T-helper 2 cell treated with Interferon-gamma antibody and Interleukin-4, amounts not matched to agents 100 ng/mL and 5 ng/mL, for 36 hours (primary cell): ENCODE measurements around the gene PRKCH. TPM values are rescaled to one million over a fixed set of nuclear protein-coding genes. Genes with fewer than 3 reads are reported as not detected.

Experiments
- intact Hi-C: fragments of 100-400 bp; cut with micrococcal nuclease; formaldehyde crosslinking; loops from one replicate; pipeline ENCODE4 v1.15.1; 2023
- total RNA-seq: library from RNA; stranded (reverse); gene quantifications from 2 replicates; pipeline ENCODE4 v1.2.3, GENCODE V29; 2022

PRKCH gene
- total RNA-seq, 1 donor from 2014 or later = 169 TPM

DNA sequence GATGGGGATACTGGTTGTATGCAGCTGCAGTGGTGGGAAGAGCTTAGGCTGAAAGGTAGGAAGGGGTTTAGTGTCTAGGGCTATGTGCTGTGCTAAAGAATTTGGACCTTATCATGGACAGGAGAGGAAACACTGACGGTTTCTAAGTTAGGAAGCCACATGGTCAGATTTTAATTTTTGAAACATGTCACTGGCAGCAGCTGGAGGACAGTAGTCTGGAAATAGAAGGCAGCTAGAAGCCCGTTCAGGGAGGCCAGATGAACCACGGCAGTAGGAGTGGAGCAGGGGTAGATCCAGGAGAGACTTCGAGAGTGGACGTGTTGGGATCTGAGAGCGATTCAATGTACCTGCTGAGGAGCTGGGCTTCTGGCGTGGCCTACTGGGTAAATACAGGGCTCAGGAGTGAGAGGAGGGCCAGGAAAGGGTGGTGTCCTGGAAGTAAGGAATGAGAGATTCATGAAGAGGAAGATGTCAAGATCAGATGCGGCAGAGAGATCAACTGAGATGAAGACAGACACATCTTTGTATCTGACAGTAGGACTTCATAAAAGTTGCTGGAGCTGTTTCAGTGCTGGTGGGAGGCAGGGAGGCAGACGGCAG lies 64.9 kb downstream of the PRKCH start:
- intact Hi-C loops = no loop called here

DNA sequence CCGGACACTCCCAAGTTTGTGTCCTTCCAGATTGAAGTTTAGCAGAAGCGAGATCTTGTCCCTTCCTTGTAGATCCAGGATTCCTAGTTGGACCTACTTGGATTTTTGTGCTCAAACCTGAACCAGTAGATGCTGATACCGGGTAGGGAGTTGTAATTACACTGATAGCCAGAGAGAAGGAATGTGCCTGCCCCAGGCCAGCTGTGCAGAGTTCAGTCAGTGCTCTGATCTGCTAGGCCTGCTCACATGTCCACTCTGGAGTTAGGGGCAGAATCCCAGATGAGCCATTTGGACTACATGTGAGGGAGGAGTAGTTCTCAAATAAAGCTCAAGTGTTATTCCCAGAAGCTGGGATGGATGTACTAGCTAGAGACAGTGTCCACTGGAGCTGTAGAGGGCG lies 65.7 kb downstream of the PRKCH start:
- intact Hi-C loops = no loop called here

DNA sequence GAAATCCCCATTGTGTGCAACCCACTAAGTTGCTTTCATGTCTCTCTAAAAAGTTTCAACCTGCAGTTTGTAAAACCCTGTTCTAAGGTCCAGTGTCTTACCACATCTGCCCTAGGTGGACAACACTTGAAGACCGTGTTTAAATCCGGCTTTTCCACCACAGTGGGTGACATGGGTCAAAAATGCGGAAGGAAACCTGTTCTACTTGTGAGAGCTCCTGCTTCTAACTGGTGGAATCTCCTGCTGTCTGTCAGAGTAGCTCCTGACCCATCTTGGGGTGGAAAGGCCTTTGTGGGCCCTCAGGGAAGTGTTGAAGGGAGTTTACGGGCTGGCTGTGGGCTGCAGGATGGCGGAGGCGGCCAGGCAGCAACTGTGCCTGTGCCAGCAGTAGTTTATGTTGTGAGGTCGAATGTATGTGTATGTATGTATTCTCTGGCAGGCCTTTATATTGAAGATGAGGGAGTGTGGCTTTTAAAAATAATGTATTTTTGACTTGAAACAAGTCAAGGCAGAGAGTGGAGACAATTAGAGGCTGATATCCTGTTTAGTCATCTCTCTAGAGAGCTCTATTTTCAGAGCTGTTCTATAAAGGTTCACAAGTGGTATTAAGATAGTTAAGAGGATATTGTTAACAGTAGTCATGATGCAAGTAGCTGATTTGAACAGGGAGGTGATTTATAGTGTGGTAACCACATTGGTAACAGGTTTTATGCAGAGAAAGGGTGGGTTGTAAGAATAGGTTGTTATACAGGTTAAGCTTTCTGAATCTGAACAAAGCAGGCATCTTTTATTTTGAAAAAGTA lies 67.0 kb downstream of the PRKCH start:
- intact Hi-C loops = loop anchor here (1.0 kb wide), 1 partner anchor 46 kb away; no protein-coding TSS in a partner anchor

DNA sequence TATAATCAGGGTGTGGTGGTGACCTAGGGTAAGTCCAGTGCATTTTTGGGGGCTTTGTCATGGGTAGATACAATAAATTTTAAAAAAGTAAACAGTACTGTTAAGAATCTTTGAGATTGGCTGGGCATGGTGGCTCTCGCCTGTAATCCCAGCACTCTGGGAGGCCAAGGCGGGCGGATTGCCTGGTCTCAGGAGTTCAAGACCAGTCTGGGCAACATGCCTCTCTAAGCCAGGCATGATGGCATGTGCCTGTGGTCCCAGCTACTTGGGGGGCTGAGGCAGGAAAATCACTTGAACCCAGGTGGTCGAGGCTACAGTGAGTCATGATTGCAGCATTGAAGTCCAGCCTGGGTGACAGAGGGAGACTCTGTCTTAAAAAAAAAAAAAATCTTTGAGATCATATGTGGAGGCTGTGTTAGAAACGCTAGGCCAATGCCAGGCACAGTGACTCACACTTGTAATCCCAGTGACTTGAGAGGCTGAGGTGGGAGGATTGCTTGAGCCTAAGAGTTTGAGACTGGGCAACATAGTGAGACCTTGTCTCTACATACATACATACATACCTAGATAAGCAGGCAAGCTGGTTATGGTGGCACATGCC lies 67.7 kb downstream of the PRKCH start:
- intact Hi-C loops = loop anchor here (1.0 kb wide), 1 partner anchor 47 kb away; no protein-coding TSS in a partner anchor

DNA sequence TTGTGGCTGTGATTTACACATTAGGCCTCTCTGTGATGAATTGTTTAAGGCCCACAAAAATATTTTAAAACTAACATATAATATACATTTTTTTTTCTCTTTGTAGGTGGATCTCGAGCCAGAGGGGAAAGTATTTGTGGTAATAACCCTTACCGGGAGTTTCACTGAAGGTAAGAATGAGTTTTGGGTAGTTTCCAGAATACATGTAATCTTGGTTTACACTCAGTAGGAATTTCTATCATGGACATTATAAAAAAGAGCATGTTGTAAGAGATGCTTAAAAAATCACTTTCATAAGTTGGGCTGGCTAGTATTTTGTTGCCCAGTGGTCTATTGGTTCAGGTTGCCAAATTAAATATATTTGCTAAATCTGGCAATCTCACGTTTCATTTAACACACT lies 69.7 kb downstream of the PRKCH start:
- intact Hi-C loops = no loop called here

DNA sequence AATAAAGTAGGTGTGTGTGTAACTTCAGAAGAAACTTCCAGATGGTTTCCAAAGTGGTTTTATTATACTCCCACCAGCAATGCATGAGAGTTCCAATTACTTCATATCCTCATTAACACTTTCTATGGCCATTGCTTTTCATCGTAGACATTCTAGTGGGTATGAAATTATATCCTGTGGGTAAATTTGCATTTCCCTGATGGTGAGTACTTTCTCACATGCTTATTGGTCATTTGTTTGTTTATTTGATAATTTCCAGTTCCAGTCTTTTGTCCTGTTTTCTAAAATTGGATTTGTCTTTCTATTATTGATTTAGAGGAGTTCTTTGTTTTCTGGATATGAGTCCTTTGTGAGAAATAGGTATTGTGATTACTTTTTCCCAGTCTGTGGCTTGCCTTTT lies 70.9 kb downstream of the PRKCH start:
- intact Hi-C loops = no loop called here

DNA sequence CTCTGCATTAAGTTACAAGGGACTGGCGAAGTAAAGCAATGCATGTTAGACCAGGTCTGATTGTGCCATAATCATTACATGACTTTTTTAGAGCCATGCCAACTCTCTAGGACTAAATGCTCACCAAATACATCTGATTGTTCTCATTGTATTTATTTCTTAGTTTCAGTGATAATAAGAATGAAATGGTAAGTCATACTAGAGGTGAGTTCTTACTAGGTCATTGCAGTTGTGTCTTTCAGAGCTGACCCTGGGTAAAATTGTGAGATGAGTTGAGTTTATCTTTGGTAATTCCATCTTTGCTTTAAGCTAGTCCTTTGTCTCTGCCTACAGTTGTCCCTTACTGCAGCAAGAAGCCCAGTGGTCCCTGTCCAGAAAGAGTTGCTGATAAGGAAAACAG lies 73.2 kb downstream of the PRKCH start:
- intact Hi-C loops = no loop called here

DNA sequence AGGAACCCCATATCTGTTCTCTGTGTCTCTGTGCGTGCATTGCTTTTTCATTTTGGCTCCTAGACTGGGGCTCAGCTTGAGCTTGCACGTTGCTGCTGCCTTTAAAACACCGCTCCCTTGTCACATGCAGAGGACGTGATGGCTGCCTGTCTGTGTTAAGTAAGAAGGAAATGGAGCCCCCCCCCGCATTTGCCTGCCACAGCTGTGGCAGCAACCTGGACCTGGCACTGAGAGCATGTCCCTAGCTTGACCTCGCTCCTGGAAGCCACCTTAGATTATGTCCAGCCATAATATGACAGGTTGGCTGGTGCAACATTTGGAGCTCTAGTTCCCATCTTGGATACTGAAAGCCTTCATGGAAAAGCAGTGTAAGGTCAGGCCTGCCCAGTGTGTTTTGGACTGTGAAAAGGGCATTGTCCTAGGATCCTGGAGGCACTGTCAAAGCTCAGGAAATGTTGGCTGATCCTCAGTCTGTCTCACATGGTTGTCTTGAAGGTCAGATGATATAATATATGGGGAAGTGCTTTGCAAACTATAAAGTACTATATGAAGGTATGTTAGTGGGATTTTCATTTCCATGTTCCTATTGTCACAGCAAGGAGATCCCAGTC lies 73.8 kb downstream of the PRKCH start:
- intact Hi-C loops = no loop called here

DNA sequence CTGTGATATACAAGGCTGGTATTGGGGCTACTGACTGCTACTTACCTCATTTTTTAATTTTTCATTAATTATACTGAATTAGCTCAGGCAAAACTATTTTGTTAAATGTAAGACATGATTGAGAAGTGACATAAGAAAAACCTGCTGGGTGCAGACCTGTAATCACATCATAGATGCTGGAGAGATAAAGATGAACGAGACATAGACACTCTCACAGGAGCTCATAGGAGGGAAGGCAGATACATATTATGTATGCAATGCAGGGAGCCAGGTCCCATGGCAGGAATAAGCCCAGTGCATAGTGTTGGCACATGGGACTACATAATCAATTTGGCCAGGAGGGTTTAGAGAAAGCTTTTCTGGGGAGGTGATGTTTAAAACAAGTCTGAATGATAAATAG lies 74.9 kb downstream of the PRKCH start:
- intact Hi-C loops = no loop called here

DNA sequence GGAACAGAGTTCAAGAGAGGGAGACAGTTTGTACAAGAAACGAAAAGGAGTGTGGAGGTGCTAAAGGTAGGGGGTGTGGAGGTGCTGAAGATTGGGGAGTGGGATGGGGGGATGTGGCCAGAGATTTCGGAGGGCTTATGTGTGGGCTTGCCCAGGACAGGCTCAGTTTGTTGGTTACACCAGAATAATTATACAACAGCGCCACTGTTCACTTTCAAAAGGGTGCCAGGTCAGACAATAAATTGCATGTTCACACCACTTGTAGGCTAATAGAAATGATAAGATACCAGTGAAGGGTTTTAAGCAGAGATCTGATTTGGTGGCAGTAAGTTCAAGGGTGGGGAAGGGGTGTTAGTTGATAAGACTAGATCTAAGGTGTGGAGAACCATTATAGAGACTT lies 75.3 kb downstream of the PRKCH start:
- intact Hi-C loops = no loop called here

DNA sequence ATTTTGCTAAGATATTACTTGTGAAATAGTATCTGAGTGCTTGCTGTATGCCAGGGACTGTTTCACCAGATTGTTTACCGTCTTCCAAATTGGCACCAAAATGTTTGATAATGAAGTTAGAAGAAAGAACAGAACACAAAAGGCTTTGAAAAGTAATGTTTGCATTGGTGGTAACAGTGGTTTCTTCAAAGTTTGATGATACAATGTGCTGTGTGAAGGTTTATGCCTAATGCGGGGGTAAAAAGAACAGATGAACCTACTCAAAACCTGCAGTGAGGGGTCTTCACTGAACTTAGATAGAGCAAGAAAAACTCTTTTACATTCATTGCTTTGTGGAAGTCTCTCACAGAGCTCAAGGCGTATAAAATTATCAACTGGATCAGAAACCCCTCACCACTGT lies 76.2 kb downstream of the PRKCH start:
- intact Hi-C loops = no loop called here

DNA sequence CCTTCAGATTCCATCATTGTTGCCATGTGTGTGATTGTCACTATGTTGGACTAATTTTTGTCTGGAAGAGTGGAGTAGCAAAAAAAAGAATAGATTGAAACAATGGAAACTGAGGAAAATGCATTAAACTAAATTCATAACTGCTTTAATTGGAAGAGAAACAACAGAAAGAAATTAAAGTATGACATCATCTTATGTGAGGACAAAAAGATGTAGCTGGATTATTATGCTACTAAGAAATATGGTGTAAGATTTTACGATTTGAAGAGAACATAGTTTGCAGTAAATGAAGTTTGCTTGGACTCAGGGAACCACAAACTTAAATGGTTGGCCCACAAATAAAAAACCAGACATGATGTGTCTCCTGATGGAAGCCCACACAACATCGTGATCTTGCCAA lies 76.8 kb downstream of the PRKCH start:
- intact Hi-C loops = no loop called here

DNA sequence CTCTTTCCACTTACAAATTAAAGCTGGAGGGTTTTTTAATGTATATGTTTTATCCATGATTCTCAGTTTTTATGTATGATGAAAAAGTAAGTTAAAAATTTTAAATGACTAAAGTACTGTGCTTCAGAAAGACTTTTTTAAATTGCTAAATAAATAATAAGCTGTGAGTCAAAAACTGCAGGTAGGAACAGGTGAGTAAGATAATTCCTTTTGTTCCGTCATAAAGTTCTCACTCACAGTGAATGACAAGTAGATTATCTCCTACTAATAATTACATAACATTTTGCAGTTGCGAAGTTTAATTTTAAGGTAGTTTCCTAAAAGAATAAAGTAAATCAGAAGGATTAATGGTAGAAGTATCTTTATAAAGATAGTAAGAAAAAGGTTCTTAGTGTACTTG lies 78.0 kb downstream of the PRKCH start:
- intact Hi-C loops = no loop called here

DNA sequence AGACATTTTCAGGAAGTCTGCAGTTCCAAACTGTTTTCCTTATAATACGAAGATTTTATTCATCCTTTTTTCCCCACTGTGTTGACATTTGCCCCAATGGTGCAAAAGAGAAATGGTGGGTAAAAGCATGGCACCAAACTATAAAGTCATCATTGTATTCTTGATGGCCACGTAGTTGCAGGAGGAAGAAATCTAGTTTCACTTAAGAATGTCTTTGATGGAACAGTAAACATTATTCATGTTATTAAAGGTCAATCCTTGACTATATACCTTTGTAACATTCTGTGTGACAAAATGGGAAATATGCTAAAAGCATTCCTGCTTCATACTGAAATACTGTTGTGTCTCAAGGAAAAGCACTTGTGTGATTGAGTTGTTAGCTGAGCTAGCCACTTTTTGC lies 80.1 kb downstream of the PRKCH start:
- intact Hi-C loops = no loop called here

DNA sequence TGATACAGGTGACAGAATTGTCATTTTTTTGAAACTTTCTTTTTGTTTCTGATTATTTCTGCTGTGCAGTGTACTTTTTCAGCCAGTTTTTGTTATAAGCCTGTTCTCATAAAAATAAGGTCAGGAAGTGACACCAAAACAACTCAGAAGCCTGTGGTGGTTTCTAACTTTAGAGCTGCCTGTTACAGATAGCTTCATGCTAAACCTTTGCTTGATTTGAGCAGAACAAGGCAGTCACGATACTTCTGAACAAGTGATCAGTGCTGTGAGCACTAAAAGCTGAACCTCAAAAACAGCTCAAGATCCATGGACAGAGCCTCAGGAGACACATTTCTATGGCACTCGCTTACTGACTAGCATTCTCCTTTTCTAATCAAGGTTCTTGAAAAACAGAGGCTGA lies 82.0 kb downstream of the PRKCH start:
- intact Hi-C loops = loop anchor here (2.0 kb wide), 1 partner anchor 19 kb away; no protein-coding TSS in a partner anchor

DNA sequence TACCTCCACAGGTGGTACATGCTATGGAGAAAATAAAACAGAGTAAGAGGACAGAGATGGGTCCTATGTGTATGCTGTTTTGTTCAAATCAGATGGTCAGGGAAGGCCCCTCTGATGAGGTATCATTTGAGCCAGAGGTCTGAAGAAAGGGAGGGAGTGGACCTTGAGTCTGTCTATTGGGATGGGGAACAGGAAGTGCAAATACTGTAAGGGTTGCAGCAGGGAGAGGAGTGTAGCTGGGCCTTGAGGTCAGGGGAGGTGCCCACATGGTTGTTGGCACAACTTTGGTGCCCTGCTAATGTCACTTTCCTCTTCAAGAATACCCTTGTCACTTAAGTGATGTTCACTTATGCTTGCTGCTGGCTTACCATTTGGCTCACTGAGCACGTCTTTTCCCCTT lies 83.3 kb downstream of the PRKCH start:
- intact Hi-C loops = no loop called here

DNA sequence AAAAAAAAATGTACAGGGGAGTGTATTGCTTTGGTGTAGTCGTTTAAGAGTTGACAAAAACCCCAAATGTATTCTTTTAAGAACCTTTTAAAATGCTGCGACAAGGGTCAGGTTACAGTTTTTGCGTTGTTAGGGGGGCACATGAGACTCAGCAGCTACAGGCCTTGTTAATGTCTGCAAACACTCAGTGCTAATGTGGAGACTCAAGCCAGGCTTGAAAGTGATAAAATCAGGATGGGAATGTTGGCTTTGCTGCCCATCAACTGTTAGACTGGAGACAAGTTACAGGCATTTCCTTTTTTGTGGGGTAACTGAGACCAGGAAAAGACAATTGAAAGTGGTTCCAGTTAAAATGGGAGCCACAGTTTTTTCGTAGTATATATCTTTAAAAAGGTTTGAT lies 84.8 kb downstream of the PRKCH start:
- intact Hi-C loops = loop anchor here (2.0 kb wide), 1 partner anchor 15 kb away; no protein-coding TSS in a partner anchor

DNA sequence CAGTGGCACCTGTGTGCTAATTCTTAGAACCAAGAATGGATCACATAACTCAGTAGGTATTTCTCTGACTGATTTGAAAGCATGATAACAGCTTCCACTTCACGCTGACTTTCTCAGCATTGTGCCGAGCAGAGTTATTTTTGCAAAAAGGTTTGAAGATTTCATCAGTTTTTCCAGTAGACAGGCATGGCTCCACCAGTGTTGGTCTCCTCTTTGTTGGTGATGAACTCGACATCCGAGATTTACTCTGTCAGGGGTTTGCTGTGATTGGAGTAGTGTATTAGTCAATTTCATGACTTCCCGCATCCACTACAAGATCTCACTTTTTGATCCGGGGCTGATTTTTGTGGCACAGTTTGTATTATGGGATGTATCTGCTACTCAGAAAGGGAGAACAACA lies 85.3 kb downstream of the PRKCH start:
- intact Hi-C loops = loop anchor here (2.0 kb wide), 1 partner anchor 14 kb away; no protein-coding TSS in a partner anchor

DNA sequence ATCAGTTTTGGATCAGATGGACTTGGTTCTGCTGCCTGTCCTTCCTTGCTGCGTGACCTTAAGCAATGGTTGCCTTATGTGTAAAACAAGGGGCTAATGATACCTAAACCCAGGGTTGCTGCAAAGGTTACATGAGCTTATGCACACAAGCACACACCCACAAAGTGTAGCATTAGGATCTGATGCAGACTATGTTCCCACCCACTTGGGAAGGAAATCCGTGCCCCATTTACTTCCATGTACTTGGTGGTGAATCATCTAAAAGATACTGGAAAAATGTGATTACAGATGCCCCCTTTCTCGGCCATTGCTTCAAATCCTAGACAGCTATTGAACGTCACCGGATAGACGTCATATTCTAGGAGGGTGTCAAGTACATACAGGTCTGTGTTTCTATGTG lies 87.1 kb downstream of the PRKCH start:
- intact Hi-C loops = no loop called here

DNA sequence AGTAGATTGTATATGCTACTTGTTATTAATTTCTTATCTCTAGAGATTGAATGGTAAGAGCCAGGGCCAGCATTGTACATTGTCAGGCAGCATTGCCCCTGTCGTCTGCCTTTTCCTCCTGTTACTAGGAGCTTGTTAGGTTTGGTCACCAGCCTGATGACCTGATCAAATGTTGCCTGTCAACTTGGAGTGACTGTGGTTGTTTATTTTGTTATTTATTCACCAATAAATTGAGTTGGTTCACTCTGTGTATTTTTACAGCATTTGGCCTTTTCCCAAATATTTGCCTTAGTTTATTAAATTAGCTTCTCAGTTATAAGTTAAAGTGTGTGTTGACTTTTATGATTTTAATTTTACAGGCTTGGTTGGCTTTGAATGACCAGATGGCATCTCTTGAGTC lies 88.4 kb downstream of the PRKCH start:
- intact Hi-C loops = no loop called here

DNA sequence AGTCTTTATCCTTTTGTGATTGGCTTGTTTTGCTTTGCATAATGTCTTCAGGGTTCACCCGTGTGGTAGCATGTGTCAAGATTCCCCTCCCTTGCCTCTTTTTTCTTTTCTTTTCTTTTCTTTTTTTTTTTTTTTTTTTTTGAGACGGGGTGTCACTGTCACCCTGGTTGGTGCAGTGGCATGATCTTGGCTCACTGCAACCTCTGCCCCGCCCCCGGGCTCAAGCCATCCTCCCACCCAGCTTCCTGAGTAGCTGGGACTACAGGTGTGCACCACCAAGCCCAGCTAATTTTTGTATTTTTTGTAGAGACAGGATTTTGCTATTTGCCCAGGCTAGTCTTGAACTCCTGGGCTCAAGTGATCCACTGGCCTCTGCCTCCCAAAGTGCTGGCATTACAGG lies 94.6 kb downstream of the PRKCH start:
- intact Hi-C loops = loop anchor here (5.0 kb wide), 1 partner anchor 36 kb away; no protein-coding TSS in a partner anchor

DNA sequence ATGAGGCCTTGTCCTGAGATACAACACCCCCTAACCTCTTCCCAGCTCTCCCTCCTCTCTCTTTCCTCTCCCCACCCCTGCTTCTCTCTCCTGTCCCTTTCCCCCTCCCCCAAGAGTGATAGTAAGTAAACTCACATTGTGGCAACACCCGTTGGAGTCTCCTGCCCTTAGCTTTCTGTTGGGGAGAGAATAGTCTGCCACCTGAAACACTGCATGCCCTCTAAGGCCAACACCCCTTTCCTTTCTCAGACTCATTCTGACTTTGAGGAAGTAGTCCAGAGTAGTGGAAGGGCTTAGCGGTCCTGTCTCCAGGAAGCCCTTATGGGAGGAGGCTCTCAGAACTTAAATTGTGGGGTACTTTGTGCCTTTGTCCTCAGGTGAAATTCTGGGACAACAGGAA lies 95.2 kb downstream of the PRKCH start:
- intact Hi-C loops = loop anchor here (5.0 kb wide), 1 partner anchor 36 kb away; no protein-coding TSS in a partner anchor
